ENCODE results near the gene C5orf58.
"Not testable (repeated sequence)": the region's sequence is repeated elsewhere in the genome, so short reads cannot be mapped to it uniquely, and the experiment has no call there.

C5orf58 gene

DNA sequence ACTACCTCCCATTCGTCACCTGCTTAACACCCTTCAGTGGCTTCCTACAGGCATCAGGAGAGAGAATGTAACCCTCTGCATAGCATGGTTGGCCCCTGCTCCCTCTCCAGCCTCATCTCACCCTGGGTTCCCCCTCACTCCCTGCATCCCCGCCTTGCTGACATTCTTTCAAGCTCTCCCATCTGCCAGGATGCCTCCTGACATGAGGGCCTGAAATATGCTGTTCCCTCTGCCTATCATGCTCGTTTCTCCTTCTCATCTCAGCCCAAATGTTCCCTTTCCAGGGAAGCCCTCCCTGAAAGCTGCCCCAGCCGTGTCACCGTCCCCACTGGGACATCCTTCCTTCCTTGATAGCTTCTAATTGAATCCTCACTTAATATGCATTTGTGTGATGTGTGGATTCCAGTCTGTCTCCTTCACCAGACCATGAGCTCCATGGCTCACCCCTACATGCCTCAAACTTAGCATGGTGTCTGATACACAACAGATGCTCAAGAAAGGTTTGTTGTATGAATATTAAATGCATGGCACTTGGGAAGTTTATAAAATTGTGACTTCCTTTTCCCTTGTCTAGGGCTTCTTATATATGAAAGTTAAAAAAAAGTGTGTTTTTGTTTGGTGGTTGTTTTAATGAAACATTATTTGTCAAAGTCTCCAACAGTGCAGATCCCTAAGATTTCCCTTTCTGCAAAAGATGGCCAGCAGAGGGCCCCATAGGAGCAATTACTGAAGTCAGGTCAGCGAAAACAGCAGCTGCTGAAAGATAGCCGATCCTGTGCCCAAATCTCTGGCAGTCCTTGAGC is 7.3 kb upstream of the C5orf58 start:
- DNase-seq, result peak; percentile 37

DNA sequence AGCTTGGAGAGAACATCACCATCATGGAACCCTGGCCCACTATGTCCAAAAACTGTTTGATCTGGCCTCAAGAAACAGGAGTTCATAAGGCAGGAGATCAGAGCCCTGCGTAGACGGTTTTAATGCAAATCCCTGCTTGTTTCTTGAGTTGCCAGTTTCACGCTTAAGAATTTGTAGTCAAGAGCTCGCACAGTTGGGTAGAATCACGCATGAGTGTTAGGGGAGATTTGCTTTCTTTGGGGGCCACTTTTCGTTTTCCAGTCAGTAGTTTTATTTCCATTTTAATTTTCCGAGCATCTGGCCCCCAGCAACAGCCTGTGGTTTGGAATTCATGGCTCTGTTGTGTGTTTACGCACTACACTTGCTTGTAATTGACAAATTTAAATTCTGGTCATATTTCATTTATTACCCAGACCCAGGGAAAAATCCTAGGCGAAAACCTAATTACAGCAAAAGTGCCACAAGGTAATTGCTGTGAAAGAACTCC is 6.6 kb upstream of the C5orf58 start:
- DNase-seq, result no peak

DNA sequence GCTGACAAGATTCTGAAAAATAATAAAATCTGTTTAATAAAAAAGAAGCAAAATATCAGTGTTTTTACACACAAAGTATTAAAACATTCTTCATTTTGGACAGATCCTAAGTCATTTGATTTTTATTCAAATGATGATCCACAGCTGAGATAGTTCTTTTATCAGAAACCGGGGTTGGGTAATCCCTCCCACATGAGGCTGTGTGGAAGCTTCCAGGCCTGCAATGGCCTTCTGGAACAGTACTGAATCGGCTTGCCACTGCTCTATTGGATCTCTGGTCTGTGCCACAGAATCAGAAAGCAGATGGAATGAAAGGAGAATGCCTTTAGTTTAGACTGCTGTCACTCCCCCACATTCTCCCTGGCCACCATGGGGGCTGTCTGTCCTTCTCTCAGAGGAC is 6.1 kb upstream of the C5orf58 start:
- DNase-seq, result no peak

DNA sequence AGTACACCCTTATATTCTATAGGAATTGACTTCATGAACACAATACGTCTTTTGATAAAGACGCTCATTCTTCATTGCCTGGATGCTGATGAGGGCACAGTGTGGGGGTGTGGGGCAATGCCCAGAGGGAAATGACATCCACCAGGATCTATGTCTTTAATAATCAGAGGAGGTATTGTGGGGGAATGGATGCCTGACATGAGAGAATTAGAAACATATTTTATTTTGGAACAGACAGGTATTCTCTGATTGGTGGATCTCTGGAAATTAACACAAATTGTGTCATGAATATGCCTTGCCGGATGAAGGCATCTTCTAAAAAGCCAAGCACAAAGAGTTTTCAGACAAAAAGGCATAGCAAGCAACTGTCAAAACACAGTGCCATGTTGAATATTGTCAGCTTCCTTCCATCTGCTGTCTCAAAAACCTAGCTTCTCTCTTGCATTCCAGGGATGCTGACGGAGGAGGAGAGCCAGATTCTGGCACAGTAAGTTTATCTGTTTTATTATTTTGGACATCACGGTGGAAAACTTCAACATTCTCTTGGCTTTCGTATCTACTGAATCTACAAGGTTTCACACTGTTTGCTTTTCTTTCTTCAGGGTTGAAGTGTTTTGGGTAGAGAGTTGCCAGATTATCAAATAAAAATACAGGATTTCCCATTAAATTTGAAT is 3.9 kb upstream of the C5orf58 start:
- no peak for DNase-seq

DNA sequence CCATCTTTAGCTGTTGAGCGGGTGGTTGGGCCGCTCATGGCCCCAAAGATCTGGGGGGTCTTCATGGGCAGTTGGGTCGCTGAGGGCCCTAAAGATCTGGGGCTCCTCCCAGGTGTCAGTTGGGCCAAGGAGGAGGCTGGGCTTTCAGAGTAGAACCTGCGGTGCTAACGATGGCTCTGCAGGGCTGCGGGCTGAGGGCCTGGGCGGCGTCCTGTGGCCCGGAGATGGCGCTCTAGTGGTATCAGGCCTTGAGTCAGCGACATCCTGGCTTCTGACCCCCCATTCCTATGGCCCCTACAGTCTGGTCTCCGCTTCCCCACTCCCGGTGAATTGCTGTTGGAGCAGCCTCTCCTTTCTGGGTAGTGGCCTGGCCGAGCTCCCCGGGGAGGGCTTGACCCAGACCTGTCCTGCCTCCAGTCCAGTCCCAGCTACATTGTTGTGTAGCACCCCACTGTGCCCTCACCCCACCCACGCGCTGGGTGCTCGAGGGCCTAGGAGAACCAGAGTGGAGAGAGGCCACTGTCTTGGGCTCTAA is 640 bp downstream of the C5orf58 start:
- DNase-seq, result no peak

DNA sequence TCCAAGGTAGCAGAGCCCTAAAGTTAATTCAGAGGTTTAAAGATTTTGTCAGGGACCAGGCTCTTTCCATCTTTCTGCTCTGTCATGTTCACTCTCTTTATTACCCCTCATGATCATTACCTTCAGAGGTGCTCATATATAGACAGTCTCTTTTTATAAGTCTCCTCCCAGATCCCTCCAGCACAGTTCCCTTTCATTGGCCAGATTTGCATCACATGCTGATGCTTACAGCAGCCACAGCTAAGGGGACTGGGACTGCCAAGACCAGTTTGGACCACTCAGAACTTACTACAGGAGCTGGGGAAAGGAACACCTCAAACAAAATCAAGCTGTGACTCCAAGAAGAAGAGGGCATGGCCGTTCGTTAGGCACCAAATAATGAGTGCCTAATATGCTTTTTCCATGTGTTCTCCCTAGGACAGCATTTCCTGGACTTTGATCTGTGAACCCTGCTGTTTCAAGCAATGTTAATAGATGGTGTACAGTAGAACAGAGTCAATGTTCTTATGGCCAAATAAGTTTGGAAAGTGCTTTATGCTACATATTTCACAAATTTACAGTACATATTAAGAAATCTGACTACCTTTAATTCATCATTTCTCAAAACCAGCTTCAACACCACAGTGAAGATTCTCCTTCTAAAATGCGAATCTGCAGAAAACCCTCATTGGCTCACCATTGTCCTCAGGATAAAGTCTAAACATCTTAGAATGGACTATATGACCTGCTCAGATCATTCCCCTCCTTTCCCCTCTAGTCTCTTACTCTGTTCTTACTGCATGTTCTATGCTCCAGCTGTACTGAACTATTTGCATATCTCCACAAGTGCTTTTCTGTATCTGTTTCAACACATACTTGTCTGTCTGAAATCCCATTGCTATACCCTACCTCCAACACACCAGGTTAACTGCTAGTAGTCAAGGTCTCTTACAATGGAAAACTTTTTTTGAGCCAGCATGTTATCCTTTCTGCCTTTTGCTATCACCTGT is 3.4 kb downstream of the C5orf58 start:
- no peak for DNase-seq

DNA sequence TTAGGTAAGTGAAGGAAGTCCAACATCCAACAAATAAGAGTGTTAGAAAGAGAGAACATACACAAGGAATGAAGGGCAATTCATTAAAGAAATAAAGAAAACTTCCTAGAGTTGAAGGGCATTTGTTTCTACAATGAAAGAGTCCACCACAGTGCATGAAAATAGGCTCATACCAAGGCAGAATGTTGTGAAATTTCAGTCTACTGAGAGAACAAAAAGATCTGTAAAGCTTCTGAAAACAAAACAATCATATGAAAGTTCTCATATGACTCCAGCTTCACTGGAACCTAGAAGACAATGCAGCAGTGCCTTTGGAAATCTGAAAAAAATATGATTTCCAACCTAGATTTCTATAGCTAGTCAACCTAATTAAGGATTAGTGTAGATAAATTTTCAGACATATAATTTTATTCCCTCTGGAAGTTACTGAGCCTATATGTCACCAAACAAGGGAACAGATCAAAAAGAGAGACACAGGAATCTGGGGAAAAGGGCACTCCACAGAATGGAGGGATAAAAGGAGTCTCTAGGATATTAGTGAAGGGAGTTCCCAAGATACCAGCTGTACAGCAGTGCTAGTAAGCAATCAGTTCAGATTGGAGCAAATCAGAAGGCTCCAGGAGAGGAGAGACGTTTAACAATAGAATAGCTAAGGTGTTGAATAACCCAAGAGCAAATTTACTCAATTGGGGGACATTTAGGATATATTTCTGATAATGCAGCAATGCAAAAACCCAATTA is 5.8 kb downstream of the C5orf58 start:
- DNase-seq, result no peak

DNA sequence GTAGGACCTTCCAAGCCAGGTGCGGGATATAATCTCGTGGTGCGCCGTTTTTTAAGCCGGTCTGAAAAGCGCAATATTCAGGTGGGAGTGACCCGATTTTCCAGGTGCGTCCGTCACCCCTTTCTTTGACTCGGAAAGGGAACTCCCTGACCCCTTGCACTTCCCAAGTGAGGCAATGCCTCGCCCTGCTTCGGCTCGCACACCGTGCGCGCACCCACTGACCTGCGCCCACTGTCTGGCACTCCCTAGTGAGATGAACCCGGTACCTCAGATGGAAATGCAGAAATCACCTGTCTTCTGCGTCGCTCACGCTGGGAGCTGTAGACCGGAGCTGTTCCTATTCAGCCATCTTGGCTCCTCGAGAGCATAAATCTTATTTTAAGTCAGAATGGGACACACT is 12.7 kb downstream of the C5orf58 start:
- not testable (repeated sequence) for DNase-seq

DNA sequence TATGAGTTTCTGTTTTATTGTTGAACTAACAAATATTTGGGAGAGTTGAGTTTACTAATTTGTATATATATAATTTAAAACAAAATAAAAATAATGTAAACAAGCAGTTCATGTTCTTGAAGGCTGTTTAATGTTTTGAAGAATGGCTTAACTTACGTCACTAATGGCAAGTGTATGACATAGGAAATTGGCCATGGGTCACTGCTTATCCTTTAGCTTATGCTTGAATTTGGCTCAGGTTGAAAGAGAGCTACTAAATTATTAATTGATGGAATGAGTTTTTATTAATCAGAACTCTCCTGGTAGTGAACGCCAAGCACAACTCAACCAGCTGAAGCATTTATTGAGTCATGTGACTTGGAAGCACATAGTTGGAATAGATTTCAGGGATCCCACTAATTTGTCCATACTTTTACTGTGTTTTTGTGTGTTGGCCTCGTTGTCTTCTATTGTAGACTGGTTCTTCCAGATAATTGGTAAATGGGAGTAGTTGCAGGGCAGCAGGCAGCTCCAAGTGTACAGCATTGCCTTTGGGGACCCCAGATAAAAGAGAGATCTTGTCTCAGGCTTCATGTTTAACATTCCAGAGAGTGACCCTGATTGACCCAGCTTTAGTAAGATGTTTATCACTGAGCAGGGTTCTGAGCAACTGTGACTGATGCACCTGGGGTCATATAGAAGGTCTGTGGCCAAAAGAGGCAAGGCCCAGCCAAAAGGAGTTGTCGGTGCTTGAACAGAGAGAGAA is 13.5 kb downstream of the C5orf58 start:
- DNase-seq, result no peak

DNA sequence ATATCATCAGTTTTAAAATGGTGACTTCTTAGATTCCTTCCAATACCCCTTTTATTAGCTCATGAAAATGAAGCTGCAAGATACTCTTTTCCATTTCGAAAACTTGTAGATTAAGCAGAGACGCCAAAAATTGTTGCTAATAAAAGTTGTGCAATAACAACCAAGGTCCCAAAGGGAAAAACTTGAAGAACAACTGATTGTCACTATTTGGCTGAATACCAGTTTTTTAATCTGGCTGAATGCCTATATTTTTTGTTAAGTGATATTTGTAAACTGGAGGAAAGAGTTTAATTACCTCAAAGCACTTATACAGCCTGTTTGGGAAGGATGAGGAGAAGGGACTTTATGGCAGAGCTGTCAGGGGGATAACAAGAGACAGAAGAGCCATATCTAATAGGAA is 14.6 kb downstream of the C5orf58 start:
- no peak for DNase-seq

DNA sequence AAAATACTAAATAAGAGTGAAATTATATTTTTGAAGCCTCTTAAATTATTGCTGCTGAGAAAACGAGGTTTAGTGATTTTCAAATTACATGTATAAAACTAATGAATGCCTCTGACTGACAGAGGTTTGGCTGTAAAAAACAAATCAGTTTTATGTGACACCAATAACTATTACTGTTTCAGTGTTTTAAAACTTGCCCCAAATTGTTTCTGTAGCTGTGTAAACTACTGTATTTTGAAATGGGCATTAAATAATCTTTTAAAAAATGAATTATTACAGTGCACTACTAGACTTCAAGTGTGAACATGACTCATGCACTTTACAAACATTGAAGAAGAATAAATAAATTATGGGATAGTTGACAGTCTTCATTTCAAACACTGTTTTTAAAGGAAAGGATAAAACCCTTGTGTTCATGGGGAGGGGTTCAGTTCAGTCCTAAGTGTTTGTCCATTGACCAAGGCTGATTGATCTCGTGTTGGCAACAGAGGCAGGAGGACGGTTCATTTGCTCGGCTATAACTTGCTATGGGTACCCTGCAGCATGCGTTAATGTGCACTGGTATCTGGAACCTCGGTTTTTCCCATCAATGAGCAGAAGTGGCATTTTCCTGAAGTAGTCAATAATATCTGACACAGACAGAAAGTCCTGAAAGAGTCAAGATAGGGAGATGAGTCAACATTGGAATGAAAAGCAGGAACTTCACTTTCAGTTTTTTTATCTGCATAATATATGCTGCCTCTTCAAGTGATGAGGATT is 15.6 kb downstream of the C5orf58 start:
- DNase-seq, result no peak

DNA sequence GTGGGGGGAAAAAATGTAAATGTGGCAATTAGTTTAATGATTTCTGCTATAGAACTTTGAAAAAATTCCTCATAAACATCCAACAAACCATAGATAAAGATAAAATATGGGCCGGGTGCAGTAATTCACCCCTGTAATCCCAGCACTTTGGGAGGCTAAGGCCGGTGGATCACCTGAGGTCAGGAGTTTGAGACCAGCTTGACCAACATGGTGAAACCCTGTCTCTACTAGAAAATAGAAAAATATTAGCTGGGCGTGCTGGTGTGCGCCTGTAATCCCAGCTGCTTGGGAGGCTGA is 16.1 kb downstream of the C5orf58 start:
- DNase-seq, result not testable (repeated sequence)

DNA sequence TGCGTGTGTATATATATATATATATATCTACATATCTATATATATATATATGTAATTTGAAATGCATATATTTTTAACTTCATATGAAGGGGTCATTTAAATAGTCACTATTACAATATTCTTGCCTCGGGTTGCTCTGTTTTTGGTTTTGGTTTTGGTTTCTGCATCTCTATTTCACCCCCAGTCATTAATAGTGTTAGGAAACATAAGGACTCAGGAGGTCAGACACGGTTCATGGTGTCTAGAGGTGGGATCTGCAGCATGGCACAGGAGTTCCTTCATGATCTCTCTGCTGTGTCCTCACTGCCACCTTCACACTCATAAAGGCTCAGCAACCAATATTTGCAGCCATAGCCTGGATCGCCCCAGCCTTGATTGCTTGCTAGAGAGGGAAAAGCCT is 16.6 kb downstream of the C5orf58 start:
- DNase-seq, result no peak

DNA sequence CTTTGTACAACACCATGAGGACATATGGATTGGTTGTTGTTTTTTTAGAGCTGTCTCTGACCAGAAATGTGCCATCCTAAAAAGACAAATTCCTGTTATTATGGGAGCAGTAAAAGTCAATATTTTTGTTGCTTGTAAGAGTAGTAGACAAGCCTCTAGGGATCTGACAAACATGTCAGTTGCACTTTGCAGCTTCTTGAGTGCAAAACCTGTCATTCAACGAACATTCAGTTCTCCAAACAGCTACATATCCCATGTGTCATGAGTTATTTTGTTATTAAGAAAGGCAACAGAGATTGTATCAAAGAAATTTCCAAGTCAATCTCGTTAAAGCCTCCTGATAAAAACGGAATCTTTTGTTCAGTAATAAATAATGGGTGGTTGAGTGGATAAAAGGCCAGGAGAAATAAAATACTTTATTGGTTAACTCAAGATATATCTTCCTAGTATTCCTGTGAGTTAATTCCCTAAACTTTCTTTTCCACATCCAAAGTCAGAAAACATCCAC is 18.1 kb downstream of the C5orf58 start:
- no peak for DNase-seq

DNA sequence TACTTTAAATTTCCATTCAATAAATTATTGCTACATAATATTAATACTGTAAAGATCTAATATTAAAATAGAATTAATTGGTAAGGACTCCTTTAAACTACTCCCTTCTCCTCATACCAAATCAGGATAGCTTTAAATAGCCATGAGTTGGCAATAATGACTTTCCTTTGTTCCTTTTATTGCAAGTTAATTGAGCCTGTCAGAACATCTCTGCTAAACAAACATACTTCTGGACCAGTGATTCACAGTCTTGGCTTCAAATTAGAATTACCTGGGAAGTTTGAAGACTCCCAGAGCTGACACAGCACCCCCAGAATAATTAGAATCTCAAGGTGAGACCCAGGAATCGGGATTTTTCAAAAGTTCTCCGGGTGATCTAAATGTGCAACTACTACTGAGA is 18.7 kb downstream of the C5orf58 start:
- no peak for DNase-seq

DNA sequence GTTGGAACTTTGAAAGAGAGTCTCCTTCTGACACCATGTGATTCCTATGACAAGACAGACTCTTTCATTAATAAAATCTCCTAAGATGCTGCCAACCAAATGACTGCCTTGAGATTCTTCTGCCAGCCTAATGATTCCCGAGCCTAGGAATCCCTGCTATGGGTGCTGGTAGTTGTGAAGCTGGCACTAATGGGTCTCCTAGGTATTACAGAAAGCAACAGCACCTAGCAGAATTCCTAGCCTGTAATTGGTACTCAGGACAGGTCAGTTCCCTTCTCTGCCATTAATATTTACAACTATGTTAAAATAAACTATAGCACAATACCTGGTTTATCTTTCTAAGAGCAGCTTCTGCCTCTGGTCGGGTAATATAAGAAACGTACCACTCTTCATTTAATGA is 19.3 kb downstream of the C5orf58 start:
- no peak for DNase-seq

DNA sequence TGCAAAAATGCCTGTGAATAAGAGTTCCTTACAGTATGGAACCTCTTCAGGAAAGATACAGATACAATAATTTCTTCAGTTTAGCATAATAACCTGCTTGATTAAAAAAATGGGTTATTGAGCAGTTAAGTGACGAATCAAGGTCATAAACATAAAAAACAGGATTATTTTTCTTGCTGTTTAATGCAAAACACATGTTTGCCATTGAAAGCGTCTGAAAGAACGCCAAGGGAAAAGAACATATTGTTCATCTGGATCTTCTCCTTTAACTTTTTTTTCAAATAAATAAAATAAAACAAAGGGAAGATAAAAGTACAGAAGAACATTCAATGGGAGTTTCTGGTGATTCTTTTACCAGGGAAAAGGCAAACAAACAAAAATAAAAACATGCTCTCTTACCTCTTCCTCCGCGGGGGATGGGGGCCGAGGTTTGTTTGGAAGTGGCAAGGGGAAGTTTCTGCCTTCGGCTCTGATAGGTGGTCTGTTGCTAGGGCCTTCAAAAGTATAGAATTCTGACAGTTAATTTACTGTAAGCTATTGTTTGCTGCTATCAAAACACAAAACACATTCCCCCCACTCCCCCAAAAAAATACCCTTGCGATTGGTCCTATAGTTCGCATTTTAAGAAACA is 20.1 kb downstream of the C5orf58 start:
- no peak for DNase-seq

DNA sequence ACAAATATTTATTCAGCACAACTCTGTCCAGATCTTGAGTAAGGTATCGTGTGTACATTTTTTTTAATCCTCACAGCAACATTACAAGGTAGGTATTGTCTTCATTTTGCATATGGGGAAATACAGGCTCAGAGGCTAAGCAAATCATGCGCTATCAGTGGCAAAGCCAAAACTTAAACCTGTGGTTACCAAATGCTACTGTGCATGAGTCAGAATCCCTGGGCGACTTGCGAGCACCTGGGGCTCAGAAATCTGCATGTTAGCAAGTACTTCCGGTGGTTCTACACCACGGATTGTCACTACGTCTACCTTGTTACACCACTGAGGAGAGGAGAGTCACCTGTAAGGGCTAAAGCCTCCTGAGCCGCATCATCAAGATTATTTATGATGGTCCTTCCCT is 21.3 kb downstream of the C5orf58 start:
- peak; percentile 73 for DNase-seq

DNA sequence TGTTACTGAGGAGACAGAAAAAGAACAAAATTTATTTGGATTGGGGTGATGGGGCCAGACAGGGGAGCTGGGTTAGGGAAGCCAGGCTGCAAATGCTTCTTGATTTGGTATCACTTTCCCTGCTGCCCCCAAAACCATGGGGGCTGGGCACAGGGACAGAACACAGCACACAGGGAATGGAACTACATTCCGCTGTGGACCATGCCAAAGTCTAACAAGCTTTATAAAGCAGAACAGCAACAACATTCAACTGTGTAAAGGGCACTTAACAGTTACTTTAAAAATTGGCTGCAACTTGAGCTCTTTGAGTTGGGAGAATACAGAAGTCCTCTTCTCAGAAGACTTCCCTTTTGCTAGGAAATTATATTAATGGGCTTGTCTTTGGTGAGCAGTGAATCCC is 23.8 kb downstream of the C5orf58 start:
- DNase-seq, result no peak

DNA sequence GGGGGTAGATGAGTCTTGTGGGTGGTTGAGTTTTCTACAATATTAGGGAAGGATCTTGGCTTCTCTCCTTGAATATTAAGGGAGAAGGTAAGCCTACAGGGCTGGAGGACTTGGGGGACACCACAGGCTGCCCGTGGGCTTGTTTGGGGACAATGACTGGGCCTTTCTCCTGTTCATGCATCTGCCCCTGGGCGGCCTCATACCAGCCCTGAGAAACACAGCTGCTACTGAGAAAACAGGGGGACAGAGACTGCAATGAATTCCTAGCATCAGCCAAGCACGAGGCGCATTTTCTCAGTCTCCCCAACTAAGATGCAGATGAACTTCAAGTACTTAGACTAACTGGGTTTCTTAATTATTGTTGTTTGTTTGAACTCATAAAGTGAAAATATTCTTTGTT is 24.6 kb downstream of the C5orf58 start:
- no peak for DNase-seq

All from NK-92 treated with Interleukin-12 subunit alpha and Interleukin-12 subunit beta, amount 100 ng/mL, for 24 hours (cell line).